Measurements from ENCODE around the gene PTPRM. TPM values are rescaled to one million over a fixed set of nuclear protein-coding genes. Genes with fewer than 3 reads are reported as not detected.
"Not testable (repeated sequence)": the region's sequence is repeated elsewhere in the genome, so short reads cannot be mapped to it uniquely, and the experiment has no call there.

The PTPRM gene
- polyA plus RNA-seq, 1 donor from 2014 or later = 126 TPM

DNA sequence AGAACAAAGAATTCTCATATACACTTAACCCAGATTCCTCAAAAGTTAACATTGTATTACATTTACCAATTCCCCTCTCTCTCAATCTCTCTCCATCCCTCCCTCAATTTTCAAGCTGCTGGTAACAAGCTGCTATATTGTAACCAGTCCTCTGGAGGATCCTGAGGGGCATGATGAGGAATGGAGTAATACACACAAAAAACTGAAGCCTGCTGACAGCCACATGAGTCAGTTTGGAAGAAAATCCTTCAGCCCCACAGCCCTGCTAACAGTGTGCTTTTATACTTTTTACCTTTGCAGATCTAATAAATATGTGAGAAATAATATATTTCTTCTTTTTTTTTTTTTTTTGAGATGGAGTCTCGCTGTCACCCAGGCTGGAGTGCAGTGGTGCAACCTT is 876.4 kb downstream of the PTPRM start:
- Histone ChIP-seq H3K4me2 (ENCODE audit: low read length) (no peak overlapping the region), H3K4me3 (ENCODE audit: low read length) (no peak overlapping the region), H3K27me3 (ENCODE audit: insufficient read depth, low read depth, low read length) (no peaks in the 10 kb centered on the region), H3K9me3 (ENCODE audit: low read length) (no peaks in the 10 kb centered on the region), H2AFZ (ENCODE audit: low read depth, low read length) (no peak overlapping the region), H3K79me2 (replicated peaks; ENCODE audit: insufficient read depth, low read length) (no peaks in the 10 kb centered on the region), H3K9me2 (ENCODE audit: insufficient read depth, low read length) (no peaks in the 10 kb centered on the region), H3F3A (ENCODE audit: insufficient read depth, low read length, poor library complexity, severe bottlenecking) (no peaks in the 10 kb centered on the region), H3K9ac (ENCODE audit: low read length) (no peak overlapping the region), H3K36me3 (ENCODE audit: insufficient read depth, low read length) (no peaks in the 10 kb centered on the region), H3K27ac (ENCODE audit: low read length) (no peak overlapping the region), H4K20me1 (ENCODE audit: insufficient read depth) (no peaks in the 10 kb centered on the region)
- TF ChIP-seq TAF1 (IDR thresholded peaks at IDR 0.05; ENCODE audit: low read depth) = no peak
- no peak for TF ChIP-seq POLR2AphosphoS5 (IDR thresholded peaks at IDR 0.05)
- TF ChIP-seq, protein P1, sequence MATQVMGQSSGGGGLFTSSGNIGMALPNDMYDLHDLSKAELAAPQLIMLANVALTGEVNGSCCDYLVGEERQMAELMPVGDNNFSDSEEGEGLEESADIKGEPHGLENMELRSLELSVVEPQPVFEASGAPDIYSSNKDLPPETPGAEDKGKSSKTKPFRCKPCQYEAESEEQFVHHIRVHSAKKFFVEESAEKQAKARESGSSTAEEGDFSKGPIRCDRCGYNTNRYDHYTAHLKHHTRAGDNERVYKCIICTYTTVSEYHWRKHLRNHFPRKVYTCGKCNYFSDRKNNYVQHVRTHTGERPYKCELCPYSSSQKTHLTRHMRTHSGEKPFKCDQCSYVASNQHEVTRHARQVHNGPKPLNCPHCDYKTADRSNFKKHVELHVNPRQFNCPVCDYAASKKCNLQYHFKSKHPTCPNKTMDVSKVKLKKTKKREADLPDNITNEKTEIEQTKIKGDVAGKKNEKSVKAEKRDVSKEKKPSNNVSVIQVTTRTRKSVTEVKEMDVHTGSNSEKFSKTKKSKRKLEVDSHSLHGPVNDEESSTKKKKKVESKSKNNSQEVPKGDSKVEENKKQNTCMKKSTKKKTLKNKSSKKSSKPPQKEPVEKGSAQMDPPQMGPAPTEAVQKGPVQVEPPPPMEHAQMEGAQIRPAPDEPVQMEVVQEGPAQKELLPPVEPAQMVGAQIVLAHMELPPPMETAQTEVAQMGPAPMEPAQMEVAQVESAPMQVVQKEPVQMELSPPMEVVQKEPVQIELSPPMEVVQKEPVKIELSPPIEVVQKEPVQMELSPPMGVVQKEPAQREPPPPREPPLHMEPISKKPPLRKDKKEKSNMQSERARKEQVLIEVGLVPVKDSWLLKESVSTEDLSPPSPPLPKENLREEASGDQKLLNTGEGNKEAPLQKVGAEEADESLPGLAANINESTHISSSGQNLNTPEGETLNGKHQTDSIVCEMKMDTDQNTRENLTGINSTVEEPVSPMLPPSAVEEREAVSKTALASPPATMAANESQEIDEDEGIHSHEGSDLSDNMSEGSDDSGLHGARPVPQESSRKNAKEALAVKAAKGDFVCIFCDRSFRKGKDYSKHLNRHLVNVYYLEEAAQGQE (IDR thresholded peaks at IDR 0.05; ENCODE audit: borderline replicate concordance) = no peak
- no peak for TF ChIP-seq EP300 (conservative IDR thresholded peaks at IDR 0.05; ENCODE audit: poor library complexity, severe bottlenecking)
- TF ChIP-seq SMC3 (conservative IDR thresholded peaks at IDR 0.05; ENCODE audit: poor library complexity) = no peak
- TF ChIP-seq EZH2 (IDR thresholded peaks at IDR 0.05; ENCODE audit: borderline replicate concordance, insufficient read depth, low read length, poor library complexity, severe bottlenecking) = no peak
- TF ChIP-seq, protein P2, sequence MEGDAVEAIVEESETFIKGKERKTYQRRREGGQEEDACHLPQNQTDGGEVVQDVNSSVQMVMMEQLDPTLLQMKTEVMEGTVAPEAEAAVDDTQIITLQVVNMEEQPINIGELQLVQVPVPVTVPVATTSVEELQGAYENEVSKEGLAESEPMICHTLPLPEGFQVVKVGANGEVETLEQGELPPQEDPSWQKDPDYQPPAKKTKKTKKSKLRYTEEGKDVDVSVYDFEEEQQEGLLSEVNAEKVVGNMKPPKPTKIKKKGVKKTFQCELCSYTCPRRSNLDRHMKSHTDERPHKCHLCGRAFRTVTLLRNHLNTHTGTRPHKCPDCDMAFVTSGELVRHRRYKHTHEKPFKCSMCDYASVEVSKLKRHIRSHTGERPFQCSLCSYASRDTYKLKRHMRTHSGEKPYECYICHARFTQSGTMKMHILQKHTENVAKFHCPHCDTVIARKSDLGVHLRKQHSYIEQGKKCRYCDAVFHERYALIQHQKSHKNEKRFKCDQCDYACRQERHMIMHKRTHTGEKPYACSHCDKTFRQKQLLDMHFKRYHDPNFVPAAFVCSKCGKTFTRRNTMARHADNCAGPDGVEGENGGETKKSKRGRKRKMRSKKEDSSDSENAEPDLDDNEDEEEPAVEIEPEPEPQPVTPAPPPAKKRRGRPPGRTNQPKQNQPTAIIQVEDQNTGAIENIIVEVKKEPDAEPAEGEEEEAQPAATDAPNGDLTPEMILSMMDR (IDR thresholded peaks at IDR 0.05; ENCODE audit: poor library complexity, severe bottlenecking) = no peak
- TF ChIP-seq RAD21 (conservative IDR thresholded peaks at IDR 0.05) = no peak
- no peak for TF ChIP-seq MXI1 (conservative IDR thresholded peaks at IDR 0.05; ENCODE audit: poor library complexity, severe bottlenecking)

DNA sequence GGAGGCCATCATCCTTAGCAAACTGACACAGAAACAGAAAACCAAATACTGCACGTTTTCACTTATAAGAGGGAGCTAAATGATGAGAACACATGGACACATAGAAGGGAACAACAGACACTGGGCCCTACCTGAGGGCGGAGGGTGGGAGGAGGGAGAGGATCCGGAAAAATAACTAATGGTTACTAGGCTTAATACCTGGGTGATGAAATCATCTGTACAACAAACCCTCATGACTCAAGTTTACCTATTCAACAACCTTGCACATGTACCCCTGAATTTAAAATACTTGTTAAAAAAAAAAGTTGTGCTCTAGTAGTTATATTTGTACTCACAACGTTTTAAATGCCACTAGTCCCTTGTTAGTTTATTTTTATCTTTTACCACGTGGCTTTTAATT is 879.8 kb downstream of the PTPRM start:
- H3K9me2 ChIP-seq (ENCODE audit: insufficient read depth, low read length); H3K27me3 ChIP-seq (ENCODE audit: insufficient read depth, low read depth, low read length); H3K27ac ChIP-seq (ENCODE audit: low read length); H3K9ac ChIP-seq (ENCODE audit: low read length); H3K4me3 ChIP-seq (ENCODE audit: low read length); H3F3A ChIP-seq (ENCODE audit: insufficient read depth, low read length, poor library complexity, severe bottlenecking); H3K36me3 ChIP-seq (ENCODE audit: insufficient read depth, low read length); H3K4me2 ChIP-seq (ENCODE audit: low read length); H3K79me2 ChIP-seq (replicated peaks; ENCODE audit: insufficient read depth, low read length); H3K9me3 ChIP-seq (ENCODE audit: low read length); H4K20me1 ChIP-seq (ENCODE audit: insufficient read depth); H2AFZ ChIP-seq (ENCODE audit: low read depth, low read length): not testable (repeated sequence)

DNA sequence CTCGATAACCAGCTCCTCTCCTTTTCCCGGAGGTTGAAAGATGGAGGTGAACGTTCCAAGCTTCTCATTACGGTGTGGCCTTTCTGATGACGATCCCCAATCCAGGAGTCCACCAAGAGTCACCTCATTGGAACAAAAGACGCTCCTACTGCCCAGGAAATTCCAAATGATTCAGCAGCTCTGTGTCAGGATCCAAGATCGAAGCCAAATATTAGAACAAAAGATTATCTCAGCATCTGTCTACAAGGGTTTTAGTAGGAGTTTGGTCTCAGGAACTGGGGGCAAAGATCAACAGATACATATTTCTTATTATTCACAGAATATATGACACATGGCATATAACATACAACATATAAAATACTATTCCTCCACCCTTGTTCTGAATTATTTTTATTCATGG is 881.0 kb downstream of the PTPRM start:
- H2AFZ ChIP-seq (ENCODE audit: low read depth, low read length) = no peak overlapping the region

More for the DNA sequence above, 881.0 kb downstream of the PTPRM start:
- Histone ChIP-seq H3F3A (ENCODE audit: insufficient read depth, low read length, poor library complexity, severe bottlenecking) (no peaks in the 10 kb centered on the region), H3K4me3 (ENCODE audit: low read length) (no peak overlapping the region), H3K36me3 (ENCODE audit: insufficient read depth, low read length) (no peaks in the 10 kb centered on the region), H3K9ac (ENCODE audit: low read length) (no peak overlapping the region), H3K79me2 (replicated peaks; ENCODE audit: insufficient read depth, low read length) (no peaks in the 10 kb centered on the region), H4K20me1 (ENCODE audit: insufficient read depth) (no peaks in the 10 kb centered on the region), H3K27ac (ENCODE audit: low read length) (no peak overlapping the region), H3K4me2 (ENCODE audit: low read length) (no peak overlapping the region), H3K9me3 (ENCODE audit: low read length) (no peaks in the 10 kb centered on the region), H3K27me3 (ENCODE audit: insufficient read depth, low read depth, low read length) (no peaks in the 10 kb centered on the region), H3K9me2 (ENCODE audit: insufficient read depth, low read length) (no peaks in the 10 kb centered on the region)
- TF ChIP-seq SMC3 (conservative IDR thresholded peaks at IDR 0.05; ENCODE audit: poor library complexity) = no peak
- TF ChIP-seq, protein P2 (IDR thresholded peaks at IDR 0.05; ENCODE audit: poor library complexity, severe bottlenecking) = no peak
- TF ChIP-seq MXI1 (conservative IDR thresholded peaks at IDR 0.05; ENCODE audit: poor library complexity, severe bottlenecking) = no peak
- no peak for TF ChIP-seq POLR2AphosphoS5 (IDR thresholded peaks at IDR 0.05)
- TF ChIP-seq RAD21 (conservative IDR thresholded peaks at IDR 0.05) = no peak
- TF ChIP-seq TAF1 (IDR thresholded peaks at IDR 0.05; ENCODE audit: low read depth) = no peak
- no peak for TF ChIP-seq EZH2 (IDR thresholded peaks at IDR 0.05; ENCODE audit: borderline replicate concordance, insufficient read depth, low read length, poor library complexity, severe bottlenecking)
- TF ChIP-seq, protein P1 (IDR thresholded peaks at IDR 0.05; ENCODE audit: borderline replicate concordance) = no peak
- TF ChIP-seq EP300 (conservative IDR thresholded peaks at IDR 0.05; ENCODE audit: poor library complexity, severe bottlenecking) = no peak
